Suprapubic skin (tissue), 3 donors: ENCODE measurements around the gene CUL9.

ENCODE experiments used
- POLR2AphosphoS5 ChIP-seq, 3 donors: sonication (generic); formaldehyde crosslinking; IDR thresholded peaks; one replicate each; pipeline ENCODE4 v1.6.1; 2017; ENCODE audit warnings: antibody characterized with exemption in 3 of 3
- TF ChIP-seq, protein P1 (sequence below), 2 donors: fragments of 200-600 bp in 1 of 2; fragments of 450-650 bp in 1 of 2; sonication (generic) in 1 of 2; IDR thresholded peaks; one replicate each; pipeline ENCODE4 v1.5.1; 2016 to 2019; ENCODE audit warnings: antibody characterized with exemption in 2 of 2, mild to moderate bottlenecking in 1 of 2, moderate library complexity in 1 of 2

GRCh38 chr6:43203029-43203717 is 21.2 kb downstream of the CUL9 start:
- no peak for TF ChIP-seq POLR2AphosphoS5 (IDR thresholded peaks at IDR 0.05)
- TF ChIP-seq, protein P1, sequence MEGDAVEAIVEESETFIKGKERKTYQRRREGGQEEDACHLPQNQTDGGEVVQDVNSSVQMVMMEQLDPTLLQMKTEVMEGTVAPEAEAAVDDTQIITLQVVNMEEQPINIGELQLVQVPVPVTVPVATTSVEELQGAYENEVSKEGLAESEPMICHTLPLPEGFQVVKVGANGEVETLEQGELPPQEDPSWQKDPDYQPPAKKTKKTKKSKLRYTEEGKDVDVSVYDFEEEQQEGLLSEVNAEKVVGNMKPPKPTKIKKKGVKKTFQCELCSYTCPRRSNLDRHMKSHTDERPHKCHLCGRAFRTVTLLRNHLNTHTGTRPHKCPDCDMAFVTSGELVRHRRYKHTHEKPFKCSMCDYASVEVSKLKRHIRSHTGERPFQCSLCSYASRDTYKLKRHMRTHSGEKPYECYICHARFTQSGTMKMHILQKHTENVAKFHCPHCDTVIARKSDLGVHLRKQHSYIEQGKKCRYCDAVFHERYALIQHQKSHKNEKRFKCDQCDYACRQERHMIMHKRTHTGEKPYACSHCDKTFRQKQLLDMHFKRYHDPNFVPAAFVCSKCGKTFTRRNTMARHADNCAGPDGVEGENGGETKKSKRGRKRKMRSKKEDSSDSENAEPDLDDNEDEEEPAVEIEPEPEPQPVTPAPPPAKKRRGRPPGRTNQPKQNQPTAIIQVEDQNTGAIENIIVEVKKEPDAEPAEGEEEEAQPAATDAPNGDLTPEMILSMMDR (IDR thresholded peaks at IDR 0.05): no peak
